Neural cell (in vitro differentiated cells): ENCODE measurements around the gene ATAD3C. TPM values are rescaled to one million over a fixed set of nuclear protein-coding genes. Genes with fewer than 3 reads are reported as not detected.

ENCODE experiments used
- H2AFZ ChIP-seq: fragments of 200-600, 300-800 bp; sonication (generic), shearing (Covaris generic); 2 replicates; pipeline ENCODE4 v1.6.0; 2014; ENCODE audit warnings: low read depth, mild to moderate bottlenecking, antibody characterized with exemption, low read length, moderate library complexity
- H3F3A ChIP-seq: fragments of 200-600 bp; shearing (Covaris generic); 2 replicates; pipeline ENCODE4 v1.6.1; 2016; ENCODE audit warnings: mild to moderate bottlenecking, moderate library complexity, mixed read lengths, antibody characterized with exemption, low read length; ENCODE audit not compliant: insufficient read depth, poor library complexity, severe bottlenecking
- H3K27ac ChIP-seq: fragments of 200-600, 300-800 bp; sonication (generic), shearing (Covaris generic); 2 replicates; pipeline ENCODE4 v1.5.1; 2014; ENCODE audit warnings: mild to moderate bottlenecking, low read length, moderate library complexity
- H3K27me3 ChIP-seq: fragments of 300-800, 200-600 bp; sonication (generic), shearing (Covaris generic); 2 replicates; pipeline ENCODE4 v1.6.0; 2014; ENCODE audit warnings: mild to moderate bottlenecking, low read depth, low read length, moderate library complexity; ENCODE audit not compliant: insufficient read depth
- H3K36me3 ChIP-seq: fragments of 300-800, 200-600 bp; sonication (generic), shearing (Covaris generic); 2 replicates; pipeline ENCODE4 v1.5.1; 2014; ENCODE audit warnings: mild to moderate bottlenecking, antibody characterized with exemption, low read length, moderate library complexity; ENCODE audit not compliant: insufficient read depth
- H3K4me2 ChIP-seq: fragments of 300-800, 200-600 bp; sonication (generic), shearing (Covaris generic); 2 replicates; pipeline ENCODE4 v1.6.0; 2014; ENCODE audit warnings: mild to moderate bottlenecking, low read length
- H3K4me3 ChIP-seq: fragments of 300-800, 200-600 bp; sonication (generic), shearing (Covaris generic); 2 replicates; pipeline ENCODE4 v1.5.1; 2014; ENCODE audit warnings: mild to moderate bottlenecking, low read length, moderate library complexity
- H3K79me2 ChIP-seq: fragments of 200-600 bp; shearing (Covaris generic); replicated peaks from 2 replicates; pipeline ENCODE4 v1.6.0; 2014; ENCODE audit warnings: mild to moderate bottlenecking, low read length, moderate library complexity; ENCODE audit not compliant: insufficient read depth
- H3K9ac ChIP-seq: fragments of 300-800, 200-600 bp; sonication (generic), shearing (Covaris generic); 2 replicates; pipeline ENCODE4 v1.6.1; 2016; ENCODE audit warnings: mild to moderate bottlenecking, low read length, mixed read lengths
- H3K9me2 ChIP-seq: fragments of 200-600 bp; shearing (Covaris generic); 2 replicates; pipeline ENCODE4 v1.6.1; 2016; ENCODE audit warnings: mild to moderate bottlenecking, low read length, mixed read lengths; ENCODE audit not compliant: insufficient read depth
- H3K9me3 ChIP-seq: fragments of 200-600, 300-800 bp; sonication (generic), shearing (Covaris generic); 2 replicates; pipeline ENCODE4 v1.6.1; 2016; ENCODE audit warnings: mild to moderate bottlenecking, mixed run types, low read length, moderate library complexity, mixed read lengths
- H4K20me1 ChIP-seq: fragments of 200-600 bp; shearing (Covaris generic); 2 replicates; pipeline ENCODE4 v1.6.1; 2016; ENCODE audit warnings: mild to moderate bottlenecking, mixed run types; ENCODE audit not compliant: insufficient read depth
- EP300 ChIP-seq: fragments of 450-650 bp; conservative IDR thresholded peaks from 2 replicates; pipeline ENCODE4 v1.6.1; 2014; ENCODE audit warnings: antibody characterized with exemption, mild to moderate bottlenecking, moderate library complexity; ENCODE audit not compliant: poor library complexity, severe bottlenecking
- EZH2 ChIP-seq: fragments of 200-600, 300-800 bp; shearing (Covaris generic), sonication (generic); IDR thresholded peaks from 2 replicates; pipeline ENCODE4 v1.6.1; 2014; ENCODE audit warnings: antibody characterized with exemption, low read length, borderline replicate concordance, mild to moderate bottlenecking; ENCODE audit not compliant: insufficient read depth, poor library complexity, severe bottlenecking
- MXI1 ChIP-seq: fragments of 450-650 bp; conservative IDR thresholded peaks from 2 replicates; pipeline ENCODE4 v1.6.1; 2014; ENCODE audit warnings: antibody characterized with exemption, mild to moderate bottlenecking; ENCODE audit not compliant: poor library complexity, severe bottlenecking
- POLR2AphosphoS5 ChIP-seq: IDR thresholded peaks from 2 replicates; pipeline ENCODE4 v1.6.1; 2012
- RAD21 ChIP-seq: fragments of 450-650 bp; conservative IDR thresholded peaks from 2 replicates; pipeline ENCODE4 v1.6.1; 2014; ENCODE audit warnings: antibody characterized with exemption, mild to moderate bottlenecking, moderate library complexity
- SMC3 ChIP-seq: fragments of 450-650 bp; conservative IDR thresholded peaks from 2 replicates; pipeline ENCODE4 v1.6.1; 2014; ENCODE audit warnings: antibody characterized with exemption, mild to moderate bottlenecking, moderate library complexity; ENCODE audit not compliant: poor library complexity
- TAF1 ChIP-seq: IDR thresholded peaks from 2 replicates; pipeline ENCODE4 v1.6.1; 2012; ENCODE audit warnings: low read depth
- polyA plus RNA-seq: library from polyadenylated mRNA; depleted of rRNA; stranded (reverse); fragments of >200 nt; gene quantifications from 2 replicates; pipeline ENCODE4 v1.2.3, GENCODE V29; 2014
- TF ChIP-seq, protein P1 (sequence below): fragments of 450-650 bp; IDR thresholded peaks from 2 replicates; pipeline ENCODE4 v1.5.1; 2014; ENCODE audit warnings: antibody characterized with exemption, mild to moderate bottlenecking, moderate library complexity; ENCODE audit not compliant: poor library complexity, severe bottlenecking
- TF ChIP-seq, protein P2 (sequence below): IDR thresholded peaks from 2 replicates; pipeline ENCODE4 v1.6.1; 2012; ENCODE audit warnings: borderline replicate concordance

Gene ATAD3C
- polyA plus RNA-seq, 1 donor from 2014 or later: not detected

DNA sequence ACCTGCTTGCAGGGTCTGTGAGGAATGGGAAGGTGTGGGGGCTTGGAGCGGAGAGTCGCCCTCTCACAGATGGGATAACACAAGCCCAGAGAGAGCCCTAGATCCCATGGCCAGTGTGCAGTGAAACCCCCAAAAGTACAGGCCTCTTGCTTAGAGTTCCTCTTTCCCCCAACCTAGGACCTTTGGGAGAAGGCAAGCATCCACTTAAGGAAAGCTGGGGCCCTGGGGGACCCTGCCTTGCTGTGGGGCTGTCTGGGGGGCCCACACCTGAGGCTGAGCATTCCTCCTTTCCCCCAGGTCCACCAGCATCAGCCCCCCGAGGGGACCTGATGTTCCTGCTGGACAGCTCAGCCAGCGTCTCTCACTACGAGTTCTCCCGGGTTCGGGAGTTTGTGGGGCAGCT lies 12.9 kb upstream of the ATAD3C start:
- Histone ChIP-seq H3K4me3 (no peak overlapping the region), H3K36me3 (no peaks in the 10 kb centered on the region), H3K9ac (no peak overlapping the region), H3K4me2 (no peak overlapping the region), H3K27ac (no peak overlapping the region), H3K79me2 (no peaks in the 10 kb centered on the region), H2AFZ (no peak overlapping the region), H3F3A (no peaks in the 10 kb centered on the region), H3K27me3 (peaks cover 12% of the 10 kb centered on the region), H4K20me1 (no peaks in the 10 kb centered on the region), H3K9me3 (no peaks in the 10 kb centered on the region), H3K9me2 (no peaks in the 10 kb centered on the region)
- TF ChIP-seq SMC3 (no peak), TAF1 (no peak), EZH2 (no peak), MXI1 (no peak), EP300 (no peak), POLR2AphosphoS5 (no peak), RAD21 (no peak)
- TF ChIP-seq, protein P1, sequence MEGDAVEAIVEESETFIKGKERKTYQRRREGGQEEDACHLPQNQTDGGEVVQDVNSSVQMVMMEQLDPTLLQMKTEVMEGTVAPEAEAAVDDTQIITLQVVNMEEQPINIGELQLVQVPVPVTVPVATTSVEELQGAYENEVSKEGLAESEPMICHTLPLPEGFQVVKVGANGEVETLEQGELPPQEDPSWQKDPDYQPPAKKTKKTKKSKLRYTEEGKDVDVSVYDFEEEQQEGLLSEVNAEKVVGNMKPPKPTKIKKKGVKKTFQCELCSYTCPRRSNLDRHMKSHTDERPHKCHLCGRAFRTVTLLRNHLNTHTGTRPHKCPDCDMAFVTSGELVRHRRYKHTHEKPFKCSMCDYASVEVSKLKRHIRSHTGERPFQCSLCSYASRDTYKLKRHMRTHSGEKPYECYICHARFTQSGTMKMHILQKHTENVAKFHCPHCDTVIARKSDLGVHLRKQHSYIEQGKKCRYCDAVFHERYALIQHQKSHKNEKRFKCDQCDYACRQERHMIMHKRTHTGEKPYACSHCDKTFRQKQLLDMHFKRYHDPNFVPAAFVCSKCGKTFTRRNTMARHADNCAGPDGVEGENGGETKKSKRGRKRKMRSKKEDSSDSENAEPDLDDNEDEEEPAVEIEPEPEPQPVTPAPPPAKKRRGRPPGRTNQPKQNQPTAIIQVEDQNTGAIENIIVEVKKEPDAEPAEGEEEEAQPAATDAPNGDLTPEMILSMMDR: no peak
- TF ChIP-seq, protein P2, sequence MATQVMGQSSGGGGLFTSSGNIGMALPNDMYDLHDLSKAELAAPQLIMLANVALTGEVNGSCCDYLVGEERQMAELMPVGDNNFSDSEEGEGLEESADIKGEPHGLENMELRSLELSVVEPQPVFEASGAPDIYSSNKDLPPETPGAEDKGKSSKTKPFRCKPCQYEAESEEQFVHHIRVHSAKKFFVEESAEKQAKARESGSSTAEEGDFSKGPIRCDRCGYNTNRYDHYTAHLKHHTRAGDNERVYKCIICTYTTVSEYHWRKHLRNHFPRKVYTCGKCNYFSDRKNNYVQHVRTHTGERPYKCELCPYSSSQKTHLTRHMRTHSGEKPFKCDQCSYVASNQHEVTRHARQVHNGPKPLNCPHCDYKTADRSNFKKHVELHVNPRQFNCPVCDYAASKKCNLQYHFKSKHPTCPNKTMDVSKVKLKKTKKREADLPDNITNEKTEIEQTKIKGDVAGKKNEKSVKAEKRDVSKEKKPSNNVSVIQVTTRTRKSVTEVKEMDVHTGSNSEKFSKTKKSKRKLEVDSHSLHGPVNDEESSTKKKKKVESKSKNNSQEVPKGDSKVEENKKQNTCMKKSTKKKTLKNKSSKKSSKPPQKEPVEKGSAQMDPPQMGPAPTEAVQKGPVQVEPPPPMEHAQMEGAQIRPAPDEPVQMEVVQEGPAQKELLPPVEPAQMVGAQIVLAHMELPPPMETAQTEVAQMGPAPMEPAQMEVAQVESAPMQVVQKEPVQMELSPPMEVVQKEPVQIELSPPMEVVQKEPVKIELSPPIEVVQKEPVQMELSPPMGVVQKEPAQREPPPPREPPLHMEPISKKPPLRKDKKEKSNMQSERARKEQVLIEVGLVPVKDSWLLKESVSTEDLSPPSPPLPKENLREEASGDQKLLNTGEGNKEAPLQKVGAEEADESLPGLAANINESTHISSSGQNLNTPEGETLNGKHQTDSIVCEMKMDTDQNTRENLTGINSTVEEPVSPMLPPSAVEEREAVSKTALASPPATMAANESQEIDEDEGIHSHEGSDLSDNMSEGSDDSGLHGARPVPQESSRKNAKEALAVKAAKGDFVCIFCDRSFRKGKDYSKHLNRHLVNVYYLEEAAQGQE: no peak

DNA sequence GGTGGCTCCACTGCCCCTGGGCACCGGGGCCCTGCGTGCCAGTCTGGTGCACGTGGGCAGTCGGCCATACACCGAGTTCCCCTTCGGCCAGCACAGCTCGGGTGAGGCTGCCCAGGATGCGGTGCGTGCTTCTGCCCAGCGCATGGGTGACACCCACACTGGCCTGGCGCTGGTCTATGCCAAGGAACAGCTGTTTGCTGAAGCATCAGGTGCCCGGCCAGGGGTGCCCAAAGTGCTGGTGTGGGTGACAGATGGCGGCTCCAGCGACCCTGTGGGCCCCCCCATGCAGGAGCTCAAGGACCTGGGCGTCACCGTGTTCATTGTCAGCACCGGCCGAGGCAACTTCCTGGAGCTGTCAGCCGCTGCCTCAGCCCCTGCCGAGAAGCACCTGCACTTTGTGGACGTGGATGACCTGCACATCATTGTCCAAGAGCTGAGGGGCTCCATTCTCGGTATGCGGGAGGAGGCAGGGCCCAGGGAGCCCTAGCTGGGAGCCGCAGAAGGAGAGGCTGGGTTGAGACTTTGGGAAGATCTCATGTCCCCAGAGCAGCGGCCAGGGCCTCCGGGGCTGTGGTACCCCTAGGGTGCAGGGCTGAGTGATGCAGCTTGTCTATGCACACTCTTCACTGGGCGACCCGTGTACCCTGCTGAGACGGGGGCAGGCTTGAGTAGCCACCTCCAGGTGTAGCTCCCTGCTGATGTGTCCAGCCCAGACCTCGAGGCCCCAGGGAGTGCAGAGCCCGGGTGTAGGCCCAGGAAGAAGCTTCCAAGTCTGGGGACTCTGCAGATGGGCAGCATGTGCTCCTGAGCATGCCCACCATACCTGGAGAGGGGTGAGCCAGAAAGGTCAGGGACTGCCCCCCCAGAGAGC lies 12.2 kb upstream of the ATAD3C start:
- H3K4me3 ChIP-seq: no peak overlapping the region
- no peak overlapping the region for H3K9ac ChIP-seq

More for the DNA sequence above, 12.2 kb upstream of the ATAD3C start:
- peaks cover 12% of the 10 kb centered on the region for H3K27me3 ChIP-seq
- H4K20me1 ChIP-seq: no peaks in the 10 kb centered on the region
- TF ChIP-seq, protein P1: no peak
- TF ChIP-seq MXI1: no peak
- no peak for TF ChIP-seq RAD21
- TF ChIP-seq SMC3: no peak
- no peak for TF ChIP-seq EZH2
- TF ChIP-seq, protein P2: no peak
- no peak for TF ChIP-seq POLR2AphosphoS5
- TF ChIP-seq TAF1: no peak
- no peak for TF ChIP-seq EP300
- H3K9me2 ChIP-seq: no peaks in the 10 kb centered on the region
- H3F3A ChIP-seq: no peaks in the 10 kb centered on the region
- no peak overlapping the region for H3K4me2 ChIP-seq
- no peaks in the 10 kb centered on the region for H3K79me2 ChIP-seq
- H3K9me3 ChIP-seq: no peaks in the 10 kb centered on the region
- H2AFZ ChIP-seq: no peak overlapping the region
- H3K36me3 ChIP-seq: no peaks in the 10 kb centered on the region
- no peak overlapping the region for H3K27ac ChIP-seq
